ENCODE measurements around the gene KRT13.

The KRT13 gene

GRCh38 chr17:41520821-41521521 is 15.6 kb upstream of the KRT13 start:
- no peak for DNase-seq

DNA sequence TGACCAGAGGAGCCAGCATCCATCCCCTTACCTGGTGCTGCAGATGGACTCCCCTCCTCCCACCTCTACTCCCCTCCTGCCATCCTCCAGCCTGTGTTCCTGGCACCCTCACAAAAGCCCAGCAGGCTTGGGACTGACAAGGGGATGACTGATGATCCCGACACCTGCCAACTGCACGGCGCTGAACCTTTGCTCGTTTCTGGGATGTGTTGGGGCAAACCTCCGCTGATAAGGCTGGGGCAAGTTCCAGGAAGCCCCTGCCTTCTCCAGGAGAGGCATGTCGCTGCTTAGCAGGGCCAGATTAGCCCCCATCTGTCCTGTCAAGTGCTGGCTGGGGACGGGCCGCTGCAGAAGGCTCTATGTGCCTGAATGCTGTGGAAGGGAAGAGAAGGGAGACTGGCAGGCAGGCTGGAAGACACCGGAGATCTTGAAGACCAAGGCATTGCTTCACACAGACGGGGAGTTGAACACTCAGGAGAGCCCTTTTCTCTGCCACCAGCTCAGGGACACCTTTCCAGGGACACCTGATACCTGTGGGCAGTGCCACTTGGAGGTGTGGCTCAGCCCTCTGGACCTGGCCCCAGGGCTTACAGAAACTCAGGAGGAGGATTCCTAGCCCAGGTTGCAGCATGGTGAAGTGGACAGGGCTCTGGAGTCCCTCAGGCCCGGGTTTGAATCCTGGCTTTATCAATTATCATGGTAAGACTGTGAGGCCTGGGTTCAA is 14.3 kb upstream of the KRT13 start:
- no peak for DNase-seq

GRCh38 chr17:41518789-41519449 is 13.5 kb upstream of the KRT13 start, which contains the start of gene KRT15:
KRT15 (minus strand) TSS chr17:41518890; CDS start chr17:41518827, 63 bp downstream.
- DNase-seq, result peak in 3 of 56 donors; percentile 2 to 7 (median 2)

GRCh38 chr17:41518031-41518430 is 12.6 kb upstream of the KRT13 start:
- DNase-seq, result no peak

- DNase-seq, result no peak
Measured at GRCh38 chr17:41516830-41517283, 11.4 kb upstream of the KRT13 start.

GRCh38 chr17:41516147-41516829 is 10.9 kb upstream of the KRT13 start:
- no peak for DNase-seq

DNA sequence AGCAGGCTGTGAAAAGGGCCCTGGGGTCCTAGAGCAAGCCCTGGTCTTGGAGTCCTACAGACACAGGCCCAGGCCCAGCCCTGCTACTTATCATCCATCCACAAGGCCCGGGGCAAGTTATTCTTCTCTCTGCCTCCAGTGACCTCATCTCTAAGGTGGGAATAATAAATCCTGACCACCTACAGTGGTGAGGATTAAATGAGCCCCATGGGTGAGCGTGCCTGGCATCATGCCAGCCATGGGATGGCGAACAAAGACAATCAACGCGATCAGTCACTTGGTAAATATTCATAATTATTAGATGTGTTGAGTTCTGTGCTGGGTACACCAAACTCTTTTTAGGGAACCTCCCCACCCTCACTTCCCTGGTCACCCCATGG is 7.7 kb upstream of the KRT13 start:
- no peak for DNase-seq

- DNase-seq, result no peak
Measured at GRCh38 chr17:41512546-41513167, 7.2 kb upstream of the KRT13 start.

DNA sequence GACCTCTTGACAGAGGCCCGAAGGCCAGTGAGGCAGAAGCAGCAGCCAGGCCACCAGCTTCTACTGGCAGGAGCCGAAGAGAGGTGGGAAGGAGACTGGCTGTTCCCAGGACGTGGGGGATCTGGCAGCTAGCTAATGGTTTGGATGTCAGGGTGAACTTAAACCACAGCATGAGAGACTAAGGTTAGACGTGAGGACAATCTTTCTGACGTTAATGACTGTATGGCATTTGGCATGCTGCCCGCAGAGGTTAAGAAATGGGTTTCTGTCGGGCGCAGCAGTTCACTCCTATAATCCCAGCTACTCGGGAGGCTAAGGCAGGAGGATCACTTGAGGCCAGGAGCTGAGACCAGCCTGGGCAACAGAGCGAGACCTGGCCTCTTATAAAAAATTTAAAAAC is 6.3 kb upstream of the KRT13 start:
- DNase-seq, result no peak

DNA sequence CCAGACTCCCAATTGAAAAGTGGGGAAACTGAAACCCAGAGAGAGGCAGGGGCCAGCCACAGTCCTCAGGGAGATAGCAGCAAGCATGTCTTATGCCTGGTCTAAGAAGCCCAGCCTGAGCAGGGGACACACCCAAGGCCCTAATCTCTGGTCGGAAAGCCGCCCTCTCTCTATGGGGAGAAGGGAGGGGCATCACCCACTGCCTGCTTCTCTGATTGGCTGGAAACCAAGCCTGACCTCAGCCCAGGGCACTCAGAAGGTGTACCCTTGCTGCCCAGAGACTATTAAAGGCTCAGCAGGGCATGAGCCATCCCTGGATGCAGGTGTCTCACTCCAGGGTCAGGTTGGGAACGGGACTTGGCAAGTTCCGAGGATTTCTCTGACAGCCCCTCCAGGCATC is 5.7 kb upstream of the KRT13 start:
- no peak for DNase-seq

- DNase-seq, result no peak
Measured at GRCh38 chr17:41510251-41511065, 5.0 kb upstream of the KRT13 start.

- DNase-seq, result no peak
Measured at GRCh38 chr17:41507315-41507880, 2.0 kb upstream of the KRT13 start.

GRCh38 chr17:41505809-41506767 is 676 bp upstream of the KRT13 start:
- no peak for DNase-seq

DNA sequence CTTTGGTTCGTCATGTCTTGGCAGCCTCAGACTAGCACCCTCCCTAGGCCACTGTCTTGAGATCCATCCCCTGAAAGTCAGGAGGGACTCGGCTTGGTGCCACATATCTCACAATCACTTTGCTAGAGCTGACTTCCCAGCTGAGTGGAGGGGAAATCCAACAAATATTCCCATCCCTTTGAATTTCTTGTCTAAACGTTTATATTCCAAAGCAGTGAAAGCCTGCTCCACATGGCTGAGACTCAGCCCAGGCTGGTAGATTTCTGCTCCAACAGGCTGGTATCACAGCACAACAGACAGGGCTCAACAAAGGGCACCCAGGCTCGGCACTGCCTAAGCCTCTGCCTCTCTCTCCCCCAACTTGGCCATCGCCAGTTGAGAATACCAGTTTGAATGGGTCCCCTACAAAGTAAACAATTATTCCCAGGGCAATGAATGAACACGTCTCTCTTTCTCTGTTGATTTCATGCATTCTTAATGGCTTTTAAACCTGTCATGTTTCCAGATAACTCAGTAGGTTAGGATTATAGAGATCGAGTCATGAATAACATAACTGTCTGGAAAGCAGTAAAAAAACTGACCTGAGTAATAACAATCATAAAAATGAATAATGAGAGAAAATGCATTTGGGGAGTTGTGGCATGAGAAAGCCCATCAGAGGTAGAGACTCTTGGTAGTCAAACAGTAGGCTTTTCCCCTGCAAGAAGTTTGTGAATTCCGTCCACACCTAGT is 1.0 kb downstream of the KRT13 start:
- no peak for DNase-seq

DNA sequence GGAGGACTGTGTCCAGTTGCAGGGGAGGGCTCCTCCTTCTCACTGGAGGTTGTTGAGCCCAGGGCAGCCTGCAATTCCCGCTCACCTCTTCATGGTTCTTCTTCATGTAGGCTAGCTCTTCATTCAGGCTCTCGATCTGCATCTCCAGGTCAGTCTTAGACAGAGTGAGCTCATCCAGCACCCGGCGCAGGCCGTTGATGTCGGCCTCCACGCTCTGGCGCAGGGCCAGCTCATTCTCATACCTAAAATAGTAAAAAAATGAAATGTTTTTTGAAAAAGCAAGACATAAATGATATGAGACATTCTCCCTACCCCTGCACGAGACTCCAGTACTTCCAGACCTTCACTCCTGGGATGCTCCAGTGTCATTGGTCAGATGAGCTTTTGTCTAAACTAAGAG is 2.2 kb downstream of the KRT13 start:
- DNase-seq, result no peak

- no peak for DNase-seq
Measured at GRCh38 chr17:41500131-41500911, 5.1 kb downstream of the KRT13 start.

GRCh38 chr17:41499714-41500113 is 5.7 kb downstream of the KRT13 start:
- no peak for DNase-seq

All from nucleus accumbens (tissue), 56 donors.